Measurements from ENCODE around the gene ADAMTS18.

DNA sequence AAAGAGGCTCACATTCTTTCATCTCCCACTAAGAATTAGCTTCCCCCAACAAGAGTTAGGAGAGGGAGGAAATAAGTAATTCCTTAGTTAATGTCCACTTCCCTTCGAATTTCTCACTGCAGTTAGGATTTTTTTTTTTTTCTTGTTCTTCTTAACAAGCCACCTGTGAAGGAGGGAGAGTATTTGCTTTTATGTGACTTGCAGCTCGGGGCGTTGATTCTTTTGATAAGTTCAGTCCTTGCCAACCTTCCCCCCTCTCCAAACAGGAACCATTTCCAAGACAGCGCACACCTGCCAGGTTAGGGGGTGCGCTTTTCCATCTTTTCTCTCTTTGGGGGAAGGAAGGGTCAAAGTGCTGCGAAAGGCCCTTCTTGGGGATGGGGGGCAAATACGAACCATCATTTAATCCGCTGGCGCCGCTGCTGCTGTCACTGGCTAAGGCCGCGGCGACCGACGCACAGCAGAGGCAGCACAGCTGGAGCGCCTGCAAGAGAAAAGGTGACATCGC lies 758 bp downstream of the ADAMTS18 start:
- TF ChIP-seq RAD21 (IDR thresholded peaks at IDR 0.05; ENCODE audit: low read length), result no peak
- TF ChIP-seq, protein P1, sequence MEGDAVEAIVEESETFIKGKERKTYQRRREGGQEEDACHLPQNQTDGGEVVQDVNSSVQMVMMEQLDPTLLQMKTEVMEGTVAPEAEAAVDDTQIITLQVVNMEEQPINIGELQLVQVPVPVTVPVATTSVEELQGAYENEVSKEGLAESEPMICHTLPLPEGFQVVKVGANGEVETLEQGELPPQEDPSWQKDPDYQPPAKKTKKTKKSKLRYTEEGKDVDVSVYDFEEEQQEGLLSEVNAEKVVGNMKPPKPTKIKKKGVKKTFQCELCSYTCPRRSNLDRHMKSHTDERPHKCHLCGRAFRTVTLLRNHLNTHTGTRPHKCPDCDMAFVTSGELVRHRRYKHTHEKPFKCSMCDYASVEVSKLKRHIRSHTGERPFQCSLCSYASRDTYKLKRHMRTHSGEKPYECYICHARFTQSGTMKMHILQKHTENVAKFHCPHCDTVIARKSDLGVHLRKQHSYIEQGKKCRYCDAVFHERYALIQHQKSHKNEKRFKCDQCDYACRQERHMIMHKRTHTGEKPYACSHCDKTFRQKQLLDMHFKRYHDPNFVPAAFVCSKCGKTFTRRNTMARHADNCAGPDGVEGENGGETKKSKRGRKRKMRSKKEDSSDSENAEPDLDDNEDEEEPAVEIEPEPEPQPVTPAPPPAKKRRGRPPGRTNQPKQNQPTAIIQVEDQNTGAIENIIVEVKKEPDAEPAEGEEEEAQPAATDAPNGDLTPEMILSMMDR (IDR thresholded peaks at IDR 0.05), result no peak
- TF ChIP-seq YY1 (IDR thresholded peaks at IDR 0.05; ENCODE audit: low read depth), result no peak
- TF ChIP-seq RCOR1 (IDR thresholded peaks at IDR 0.05; ENCODE audit: low read length), result no peak
- TF ChIP-seq ELF1 (IDR thresholded peaks at IDR 0.05), result no peak
- no peak for TF ChIP-seq FOXJ3 (CRISPR knock-in tag; IDR thresholded peaks at IDR 0.05)
- TF ChIP-seq TCF12 (IDR thresholded peaks at IDR 0.05), result no peak
- TF ChIP-seq POLR2AphosphoS5 (IDR thresholded peaks at IDR 0.05; ENCODE audit: low read depth, low read length), result no peak
- TF ChIP-seq CHD2 (IDR thresholded peaks at IDR 0.05; ENCODE audit: low read length, partially characterized antibody), result no peak
- TF ChIP-seq, protein P2, sequence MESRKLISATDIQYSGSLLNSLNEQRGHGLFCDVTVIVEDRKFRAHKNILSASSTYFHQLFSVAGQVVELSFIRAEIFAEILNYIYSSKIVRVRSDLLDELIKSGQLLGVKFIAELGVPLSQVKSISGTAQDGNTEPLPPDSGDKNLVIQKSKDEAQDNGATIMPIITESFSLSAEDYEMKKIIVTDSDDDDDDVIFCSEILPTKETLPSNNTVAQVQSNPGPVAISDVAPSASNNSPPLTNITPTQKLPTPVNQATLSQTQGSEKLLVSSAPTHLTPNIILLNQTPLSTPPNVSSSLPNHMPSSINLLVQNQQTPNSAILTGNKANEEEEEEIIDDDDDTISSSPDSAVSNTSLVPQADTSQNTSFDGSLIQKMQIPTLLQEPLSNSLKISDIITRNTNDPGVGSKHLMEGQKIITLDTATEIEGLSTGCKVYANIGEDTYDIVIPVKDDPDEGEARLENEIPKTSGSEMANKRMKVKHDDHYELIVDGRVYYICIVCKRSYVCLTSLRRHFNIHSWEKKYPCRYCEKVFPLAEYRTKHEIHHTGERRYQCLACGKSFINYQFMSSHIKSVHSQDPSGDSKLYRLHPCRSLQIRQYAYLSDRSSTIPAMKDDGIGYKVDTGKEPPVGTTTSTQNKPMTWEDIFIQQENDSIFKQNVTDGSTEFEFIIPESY (IDR thresholded peaks at IDR 0.05; ENCODE audit: borderline replicate concordance, low read depth), result no peak
- no peak for TF ChIP-seq EP300 (IDR thresholded peaks at IDR 0.05; ENCODE audit: borderline replicate concordance in 1 of 2, low read depth in 1 of 2, low read length in 1 of 2)
- TF ChIP-seq FOXM1 (IDR thresholded peaks at IDR 0.05; ENCODE audit: low read depth), result no peak
- TF ChIP-seq NFIC (IDR thresholded peaks at IDR 0.05; ENCODE audit: borderline replicate concordance), result no peak
- no peak for TF ChIP-seq TAF1 (IDR thresholded peaks at IDR 0.05; ENCODE audit: borderline replicate concordance, low read depth, low read length)
